ENCODE results near the gene CFAP45.

CFAP45 gene

GRCh38 chr1:159877695-159878444 is 22.1 kb downstream of the CFAP45 start:
- no peak for DNase-seq (ENCODE audit: low read depth in 2 of 2)

- no peak for DNase-seq (ENCODE audit: low read depth in 2 of 2)
Observed at GRCh38 chr1:159873530-159874143, 26.3 kb downstream of the CFAP45 start.

GRCh38 chr1:159872891-159873290 is 27.1 kb downstream of the CFAP45 start:
- no peak for DNase-seq (ENCODE audit: low read depth in 2 of 2)

- DNase-seq (ENCODE audit: low read depth in 2 of 2): no peak
Observed at GRCh38 chr1:159870704-159871103, 29.3 kb downstream of the CFAP45 start.

- DNase-seq (ENCODE audit: low read depth in 2 of 2): no peak
Observed at GRCh38 chr1:159869607-159870006, 30.4 kb downstream of the CFAP45 start.

- no peak for DNase-seq (ENCODE audit: low read depth in 2 of 2)
Observed at GRCh38 chr1:159869173-159869572, 30.8 kb downstream of the CFAP45 start.

GRCh38 chr1:159868766-159869165 is 31.2 kb downstream of the CFAP45 start:
- no peak for DNase-seq (ENCODE audit: low read depth in 2 of 2)

GRCh38 chr1:159867664-159868026 is 32.3 kb downstream of the CFAP45 start:
- DNase-seq (ENCODE audit: low read depth in 2 of 2): no peak

- DNase-seq (ENCODE audit: low read depth in 2 of 2): no peak
Observed at GRCh38 chr1:159866905-159867663, 32.9 kb downstream of the CFAP45 start.

- no peak for DNase-seq (ENCODE audit: low read depth in 2 of 2)
Observed at GRCh38 chr1:159866066-159866465, 33.9 kb downstream of the CFAP45 start.

- DNase-seq (ENCODE audit: low read depth in 2 of 2): no peak
Observed at GRCh38 chr1:159864262-159864661, 35.7 kb downstream of the CFAP45 start.

- DNase-seq (ENCODE audit: low read depth in 2 of 2): no peak
Observed at GRCh38 chr1:159862557-159862956, 37.4 kb downstream of the CFAP45 start, which contains the start of gene VSIG8. TSS of gene VSIG8 (minus strand) at chr1:159862657. CDS start at chr1:159862521, 136 bp downstream.

GRCh38 chr1:159862031-159862430 is 37.9 kb downstream of the CFAP45 start:
- no peak for DNase-seq (ENCODE audit: low read depth in 2 of 2)

- DNase-seq (ENCODE audit: low read depth in 2 of 2): no peak
Observed at GRCh38 chr1:159861218-159861617, 38.7 kb downstream of the CFAP45 start.

- DNase-seq (ENCODE audit: low read depth in 2 of 2): no peak
Observed at GRCh38 chr1:159860456-159860855, 39.5 kb downstream of the CFAP45 start.

GRCh38 chr1:159859767-159860322 is 40.1 kb downstream of the CFAP45 start:
- no peak for DNase-seq (ENCODE audit: low read depth in 2 of 2)

- no peak for DNase-seq (ENCODE audit: low read depth in 2 of 2)
Observed at GRCh38 chr1:159857889-159858288, 42.1 kb downstream of the CFAP45 start.

- no peak for DNase-seq (ENCODE audit: low read depth in 2 of 2)
Observed at GRCh38 chr1:159856576-159856975, 43.4 kb downstream of the CFAP45 start.

GRCh38 chr1:159855709-159856108 is 44.3 kb downstream of the CFAP45 start:
- DNase-seq (ENCODE audit: low read depth in 2 of 2): no peak

- peak; percentile 32 to 66 for DNase-seq (ENCODE audit: low read depth in 2 of 2)
Observed at GRCh38 chr1:159854693-159855192, 45.2 kb downstream of the CFAP45 start.

GRCh38 chr1:159854116-159854692 is 45.8 kb downstream of the CFAP45 start:
- peak in 1 of 2 donors; percentile 20 for DNase-seq (ENCODE audit: low read depth in 2 of 2)
